Measurements from ENCODE around the gene BLVRA.
"Not testable (repeated sequence)": the region's sequence is repeated elsewhere in the genome, so short reads cannot be mapped to it uniquely, and the experiment has no call there.

Gene BLVRA

GRCh38 chr7:43758029-43758821 is at the start of gene BLVRA:
BLVRA (plus strand) TSS chr7:43758680; CDS start chr7:43771159, 12,479 bp downstream.
- no peak for TF ChIP-seq CTCF (IDR thresholded peaks at IDR 0.05; ENCODE audit: low read depth, low read length, missing control alignments)
- no peak for DNase-seq (ENCODE audit: low read depth)
- peak within 1 kb of the TSS; percentile 84 for H3K4me3 ChIP-seq (ENCODE audit: low read depth, low read length)

- no peak overlapping the region for H3K4me3 ChIP-seq (ENCODE audit: low read depth, low read length)
- no peak for DNase-seq (ENCODE audit: low read depth)
- no peak for TF ChIP-seq CTCF (IDR thresholded peaks at IDR 0.05; ENCODE audit: low read depth, low read length, missing control alignments)
Measured at GRCh38 chr7:43711503-43711902, 47.0 kb upstream of the BLVRA start.

GRCh38 chr7:43715966-43716365 is 42.5 kb upstream of the BLVRA start:
- not testable (repeated sequence) for H3K4me3 ChIP-seq (ENCODE audit: low read depth, low read length); DNase-seq (ENCODE audit: low read depth)

GRCh38 chr7:43716598-43716997 is 41.9 kb upstream of the BLVRA start:
- H3K4me3 ChIP-seq (ENCODE audit: low read depth, low read length): no peak overlapping the region
- TF ChIP-seq CTCF (IDR thresholded peaks at IDR 0.05; ENCODE audit: low read depth, low read length, missing control alignments): no peak
- DNase-seq (ENCODE audit: low read depth): no peak

GRCh38 chr7:43721193-43721806 is 37.2 kb upstream of the BLVRA start:
- no peak for DNase-seq (ENCODE audit: low read depth)
- no peak overlapping the region for H3K4me3 ChIP-seq (ENCODE audit: low read depth, low read length)
- TF ChIP-seq CTCF (IDR thresholded peaks at IDR 0.05; ENCODE audit: low read depth, low read length, missing control alignments): peak; percentile 41

- no peak for DNase-seq (ENCODE audit: low read depth)
- no peak overlapping the region for H3K4me3 ChIP-seq (ENCODE audit: low read depth, low read length)
- no peak for TF ChIP-seq CTCF (IDR thresholded peaks at IDR 0.05; ENCODE audit: low read depth, low read length, missing control alignments)
Measured at GRCh38 chr7:43723007-43723341, 35.5 kb upstream of the BLVRA start.

GRCh38 chr7:43725251-43725650 is 33.2 kb upstream of the BLVRA start:
- DNase-seq (ENCODE audit: low read depth): no peak
- H3K4me3 ChIP-seq (ENCODE audit: low read depth, low read length): no peak overlapping the region
- TF ChIP-seq CTCF (IDR thresholded peaks at IDR 0.05; ENCODE audit: low read depth, low read length, missing control alignments): no peak
